ENCODE measurements around the gene MRAP2.
"Not testable (repeated sequence)": the region's sequence is repeated elsewhere in the genome, so short reads cannot be mapped to it uniquely, and the experiment has no call there.

The MRAP2 gene

DNA sequence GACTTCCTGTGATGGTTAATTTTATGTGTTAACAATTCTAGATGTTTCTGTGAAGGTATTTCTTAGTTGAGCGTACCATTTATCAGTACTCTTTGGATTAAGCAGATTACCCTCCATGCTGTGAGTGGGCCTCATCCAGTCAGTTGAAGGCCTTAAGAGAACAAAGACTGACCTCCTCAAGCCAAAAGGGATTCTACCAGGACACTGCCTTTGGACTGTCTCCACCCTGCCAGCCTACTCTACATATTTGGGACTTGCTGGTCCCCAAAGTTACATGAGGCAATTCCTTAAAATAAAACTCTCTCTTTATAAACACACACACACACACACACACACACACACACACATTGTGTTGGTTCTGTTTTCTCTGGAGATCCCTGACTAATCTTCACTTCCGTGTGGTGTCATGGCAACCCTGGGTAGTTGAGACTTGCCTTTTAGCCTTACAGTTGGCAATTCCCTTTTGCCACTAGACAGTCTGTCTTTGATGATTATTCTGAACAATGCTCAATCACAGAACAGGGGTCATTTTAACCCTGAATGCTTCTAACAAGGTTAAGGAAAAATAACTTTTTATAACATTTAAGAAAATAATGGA, 32.2 kb downstream of the MRAP2 start:
- TF ChIP-seq POLR2A (IDR thresholded peaks at IDR 0.05; ENCODE audit: low read depth, low read length) = no peak
- no peak for TF ChIP-seq SPI1 (IDR thresholded peaks at IDR 0.05; ENCODE audit: low read depth, low read length)
- no peak for TF ChIP-seq TAF1 (IDR thresholded peaks at IDR 0.05; ENCODE audit: low read depth, low read length)
- no peak for TF ChIP-seq PAX5 (IDR thresholded peaks at IDR 0.05; ENCODE audit: insufficient read depth, low read length, severe bottlenecking)
- no peak for TF ChIP-seq POLR2AphosphoS5 (IDR thresholded peaks at IDR 0.05; ENCODE audit: low read depth, low read length)
- DNase-seq (ENCODE audit: insufficient read length, low spot score) = no peak
- no peak for FAIRE-seq

DNA sequence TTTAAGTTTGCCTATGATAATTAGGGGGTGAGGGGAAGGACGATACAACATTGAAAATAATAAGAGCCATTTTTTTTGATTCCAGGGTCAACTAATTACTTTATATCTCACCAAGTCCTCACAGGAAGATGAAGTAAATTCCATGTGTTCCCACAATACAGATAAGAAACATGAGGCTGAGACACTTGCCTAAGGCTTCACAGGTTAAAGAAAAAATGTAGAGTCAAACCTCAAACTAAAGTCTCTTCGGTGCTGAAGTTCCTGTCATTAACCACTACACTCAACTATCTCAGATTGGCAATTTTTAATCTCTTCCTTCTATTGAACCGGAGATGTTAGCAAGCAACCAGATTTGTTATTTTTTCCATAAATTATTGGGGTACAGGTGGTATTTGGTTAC, 33.0 kb downstream of the MRAP2 start:
- no peak for FAIRE-seq

DNA sequence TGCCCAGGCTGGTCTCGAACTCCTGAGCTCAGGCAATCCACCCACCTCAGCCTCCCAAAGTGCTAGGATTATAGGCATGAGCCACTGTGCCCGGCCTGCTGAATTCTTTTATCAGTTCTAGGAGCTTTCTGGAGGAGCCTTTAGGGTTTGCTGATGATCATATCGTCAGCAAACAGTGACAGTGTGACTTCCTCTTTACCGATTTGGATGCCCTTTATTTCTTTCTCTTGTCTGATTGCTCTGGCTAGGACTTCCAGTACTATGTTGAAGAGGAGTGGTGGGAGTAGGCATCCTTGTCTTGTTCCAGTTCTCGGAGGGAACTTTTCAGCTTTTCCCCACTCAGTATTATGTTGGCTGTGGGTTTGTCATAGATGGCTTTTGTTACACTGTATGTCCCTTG, 35.3 kb downstream of the MRAP2 start:
- not testable (repeated sequence) for FAIRE-seq; DNase-seq (ENCODE audit: insufficient read length, low spot score)

More for the DNA sequence above, 33.0 kb downstream of the MRAP2 start:
- no peak for DNase-seq (ENCODE audit: insufficient read length, low spot score)
- TF ChIP-seq POLR2AphosphoS5 (IDR thresholded peaks at IDR 0.05; ENCODE audit: low read depth, low read length) (no peak), PAX5 (IDR thresholded peaks at IDR 0.05; ENCODE audit: insufficient read depth, low read length, severe bottlenecking) (no peak)

DNA sequence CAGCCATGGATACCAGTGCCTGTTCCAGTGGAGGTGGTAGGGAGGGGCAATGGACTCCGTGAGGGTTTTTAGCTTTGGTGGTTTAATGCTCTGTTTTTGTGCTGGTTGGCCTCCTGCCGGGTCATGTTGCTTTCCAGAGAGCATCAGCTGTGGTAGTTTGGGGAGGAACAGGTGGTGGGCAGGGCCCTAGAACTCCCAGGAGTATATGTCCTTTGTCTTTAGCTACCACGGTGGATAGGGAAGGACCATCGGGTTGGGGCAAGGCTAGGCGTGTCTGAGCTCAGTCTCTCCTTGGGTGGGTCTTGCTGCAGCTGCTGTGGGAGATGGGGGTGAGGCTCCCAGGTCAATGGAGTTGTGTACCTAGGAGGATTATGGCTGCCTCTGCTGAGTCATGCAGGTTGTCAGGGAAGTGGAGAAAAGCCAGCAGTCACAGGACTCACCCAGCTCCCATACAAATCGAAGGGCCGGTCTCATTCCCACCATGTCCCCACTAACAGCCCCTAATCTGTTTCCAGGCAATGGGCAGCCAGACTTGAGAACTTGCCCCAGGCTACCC, 38.9 kb downstream of the MRAP2 start:
- DNase-seq (ENCODE audit: insufficient read length, low spot score) (no peak), FAIRE-seq (no peak)
- no peak for TF ChIP-seq PAX5 (IDR thresholded peaks at IDR 0.05; ENCODE audit: insufficient read depth, low read length, severe bottlenecking)
- TF ChIP-seq POU2F2 (IDR thresholded peaks at IDR 0.05; ENCODE audit: low read depth, low read length) = no peak
- no peak for TF ChIP-seq TAF1 (IDR thresholded peaks at IDR 0.05; ENCODE audit: low read depth, low read length)
- TF ChIP-seq POLR2AphosphoS5 (IDR thresholded peaks at IDR 0.05; ENCODE audit: low read depth, low read length) = no peak
- no peak for TF ChIP-seq POLR2A (IDR thresholded peaks at IDR 0.05; ENCODE audit: low read depth, low read length)

DNA sequence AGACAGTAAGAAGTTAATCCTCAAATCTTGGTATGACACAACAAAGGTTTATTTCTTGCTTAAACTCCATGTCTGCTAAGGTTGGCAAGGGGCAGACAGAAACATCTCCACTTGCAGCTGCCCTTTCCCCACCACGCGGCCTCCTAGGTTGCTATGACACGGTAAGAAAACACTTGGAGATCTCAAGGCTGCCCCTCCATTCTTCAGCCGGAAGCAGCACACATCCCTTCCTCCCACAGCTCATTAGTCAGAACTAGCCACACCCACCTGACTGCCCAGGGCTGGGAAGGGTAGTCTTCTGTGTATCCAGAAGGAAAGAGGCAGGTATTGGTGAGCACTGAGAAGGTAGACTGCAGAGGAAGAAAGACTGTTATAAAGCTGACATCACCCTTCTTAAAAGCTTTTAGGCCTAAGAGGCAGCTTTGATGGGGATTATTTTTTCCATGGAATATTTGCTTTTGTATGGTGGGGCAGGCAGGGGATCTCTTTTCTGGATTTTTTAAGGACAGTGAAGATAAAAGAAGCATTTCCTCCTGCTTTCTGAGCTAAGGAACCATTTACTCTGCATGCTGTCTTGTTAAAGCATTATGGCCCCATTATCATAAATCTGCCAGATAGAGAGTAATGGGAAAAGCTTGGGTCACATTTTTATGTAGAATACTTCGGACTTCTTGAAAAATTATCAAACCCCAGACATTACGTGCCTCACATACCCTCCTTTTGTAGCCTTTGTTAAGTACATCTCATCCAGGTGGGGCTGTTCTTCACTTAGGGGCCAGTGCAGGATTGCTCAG, 41.6 kb downstream of the MRAP2 start:
- FAIRE-seq = no peak
- DNase-seq (ENCODE audit: insufficient read length, low spot score) = no peak
- TF ChIP-seq POLR2A (IDR thresholded peaks at IDR 0.05; ENCODE audit: low read depth, low read length) (no peak), SPI1 (IDR thresholded peaks at IDR 0.05; ENCODE audit: low read depth, low read length) (no peak), TAF1 (IDR thresholded peaks at IDR 0.05; ENCODE audit: low read depth, low read length) (no peak), PAX5 (IDR thresholded peaks at IDR 0.05; ENCODE audit: insufficient read depth, low read length, severe bottlenecking) (no peak), POLR2AphosphoS5 (IDR thresholded peaks at IDR 0.05; ENCODE audit: low read depth, low read length) (no peak), POU2F2 (IDR thresholded peaks at IDR 0.05; ENCODE audit: low read depth, low read length) (no peak)

DNA sequence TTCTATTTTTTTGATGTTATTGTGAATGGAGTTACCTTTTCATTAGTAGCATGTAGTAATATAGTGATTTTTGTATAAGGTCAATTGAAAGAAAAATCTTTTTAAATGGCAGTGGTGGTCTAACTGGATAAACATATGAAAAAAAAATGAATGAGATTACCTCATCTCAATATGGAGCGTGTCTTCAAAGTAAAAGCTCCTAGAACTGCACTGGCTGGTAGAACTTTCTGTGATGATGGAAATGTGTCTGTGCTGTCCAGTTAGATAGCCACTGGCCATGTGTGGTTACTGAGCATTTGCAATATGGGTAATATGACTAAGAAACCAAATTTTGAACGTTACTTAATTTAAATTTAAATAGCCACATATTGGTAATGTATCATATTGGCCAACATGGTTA, 44.1 kb downstream of the MRAP2 start:
- no peak for TF ChIP-seq TAF1 (IDR thresholded peaks at IDR 0.05; ENCODE audit: low read depth, low read length)
- TF ChIP-seq SPI1 (IDR thresholded peaks at IDR 0.05; ENCODE audit: low read depth, low read length) = no peak
- no peak for TF ChIP-seq POLR2A (IDR thresholded peaks at IDR 0.05; ENCODE audit: low read depth, low read length)
- no peak for TF ChIP-seq POLR2AphosphoS5 (IDR thresholded peaks at IDR 0.05; ENCODE audit: low read depth, low read length)
- TF ChIP-seq POU2F2 (IDR thresholded peaks at IDR 0.05; ENCODE audit: low read depth, low read length) = no peak
- TF ChIP-seq PAX5 (IDR thresholded peaks at IDR 0.05; ENCODE audit: insufficient read depth, low read length, severe bottlenecking) = no peak
- no peak for DNase-seq (ENCODE audit: insufficient read length, low spot score)
- FAIRE-seq = no peak

DNA sequence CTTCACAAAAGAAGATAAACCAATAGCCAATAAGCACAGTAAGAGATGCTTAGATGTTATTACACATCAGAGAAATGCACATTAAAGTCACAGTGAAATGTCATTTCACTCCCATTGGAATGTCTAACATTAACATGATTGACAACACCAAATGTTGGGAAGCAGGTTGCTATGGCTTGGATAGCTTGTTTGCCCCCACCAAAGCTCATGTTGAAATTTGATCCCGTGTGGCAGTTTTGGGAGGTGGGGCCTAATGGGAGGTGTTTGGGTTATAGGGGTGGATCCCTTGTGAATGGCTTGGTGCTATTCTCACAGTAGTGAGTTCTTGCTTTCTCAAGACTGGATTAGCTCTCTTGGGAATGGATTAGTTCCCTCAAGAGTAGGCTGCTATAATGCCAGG, 44.8 kb downstream of the MRAP2 start:
- TF ChIP-seq POLR2A (IDR thresholded peaks at IDR 0.05; ENCODE audit: low read depth, low read length) (no peak), PAX5 (IDR thresholded peaks at IDR 0.05; ENCODE audit: insufficient read depth, low read length, severe bottlenecking) (no peak), TAF1 (IDR thresholded peaks at IDR 0.05; ENCODE audit: low read depth, low read length) (no peak), POU2F2 (IDR thresholded peaks at IDR 0.05; ENCODE audit: low read depth, low read length) (no peak), POLR2AphosphoS5 (IDR thresholded peaks at IDR 0.05; ENCODE audit: low read depth, low read length) (no peak), SPI1 (IDR thresholded peaks at IDR 0.05; ENCODE audit: low read depth, low read length) (no peak)
- DNase-seq (ENCODE audit: insufficient read length, low spot score) (no peak), FAIRE-seq (no peak)

DNA sequence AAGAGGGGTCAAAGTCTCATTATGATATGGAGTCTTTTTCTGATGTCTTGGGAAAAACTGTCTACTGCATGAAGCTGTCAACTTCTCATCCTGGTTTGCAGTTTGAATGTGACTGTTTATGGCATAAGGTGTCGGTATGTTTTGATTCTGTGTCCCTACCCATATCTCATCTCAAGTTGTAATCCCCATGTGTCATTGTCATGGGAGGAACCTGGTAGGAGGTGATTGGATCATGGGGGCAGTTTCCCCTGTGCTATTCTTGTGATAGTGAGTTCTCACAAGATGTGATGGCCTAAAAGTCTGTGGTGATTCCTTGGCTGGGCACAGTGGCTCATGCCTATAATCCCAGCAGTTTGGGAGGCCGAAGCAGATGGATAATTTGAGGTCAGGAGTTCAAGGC, 47.6 kb downstream of the MRAP2 start:
- DNase-seq (ENCODE audit: insufficient read length, low spot score) = no peak
- no peak for TF ChIP-seq SPI1 (IDR thresholded peaks at IDR 0.05; ENCODE audit: low read depth, low read length)
- FAIRE-seq = no peak

DNA sequence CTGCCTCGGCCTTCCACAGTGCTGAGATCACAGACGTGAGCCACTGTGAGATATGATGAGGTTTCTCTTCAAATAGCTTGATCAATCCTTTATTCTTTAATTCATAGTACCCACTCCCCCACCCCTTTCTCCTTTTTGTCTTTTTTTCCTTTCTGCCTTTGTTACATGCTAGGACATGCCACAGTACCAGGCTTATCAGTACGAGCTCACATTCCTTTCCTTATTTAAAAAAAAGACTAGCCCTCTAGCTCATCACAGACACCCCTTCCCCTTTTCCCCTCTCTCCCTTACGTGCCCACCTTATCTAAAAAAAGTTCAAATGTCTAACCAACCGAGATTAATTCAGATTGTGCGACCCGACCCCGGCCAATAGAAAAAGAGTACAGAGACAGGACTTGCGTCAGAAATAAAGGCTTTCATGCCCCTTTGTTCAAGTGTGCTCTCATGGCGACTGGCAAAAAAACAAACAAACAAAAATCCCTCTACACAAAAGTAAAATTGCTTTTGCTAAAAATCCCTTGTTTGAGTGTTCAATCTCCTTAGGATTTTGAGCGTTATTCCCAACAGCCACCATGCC, 49.2 kb downstream of the MRAP2 start:
- DNase-seq (ENCODE audit: insufficient read length, low spot score) = no peak
- no peak for TF ChIP-seq SPI1 (IDR thresholded peaks at IDR 0.05; ENCODE audit: low read depth, low read length)
- no peak for TF ChIP-seq TAF1 (IDR thresholded peaks at IDR 0.05; ENCODE audit: low read depth, low read length)
- TF ChIP-seq POLR2A (IDR thresholded peaks at IDR 0.05; ENCODE audit: low read depth, low read length) = no peak
- TF ChIP-seq POU2F2 (IDR thresholded peaks at IDR 0.05; ENCODE audit: low read depth, low read length) = no peak
- no peak for TF ChIP-seq POLR2AphosphoS5 (IDR thresholded peaks at IDR 0.05; ENCODE audit: low read depth, low read length)
- TF ChIP-seq PAX5 (IDR thresholded peaks at IDR 0.05; ENCODE audit: insufficient read depth, low read length, severe bottlenecking) = no peak
- no peak for FAIRE-seq

DNA sequence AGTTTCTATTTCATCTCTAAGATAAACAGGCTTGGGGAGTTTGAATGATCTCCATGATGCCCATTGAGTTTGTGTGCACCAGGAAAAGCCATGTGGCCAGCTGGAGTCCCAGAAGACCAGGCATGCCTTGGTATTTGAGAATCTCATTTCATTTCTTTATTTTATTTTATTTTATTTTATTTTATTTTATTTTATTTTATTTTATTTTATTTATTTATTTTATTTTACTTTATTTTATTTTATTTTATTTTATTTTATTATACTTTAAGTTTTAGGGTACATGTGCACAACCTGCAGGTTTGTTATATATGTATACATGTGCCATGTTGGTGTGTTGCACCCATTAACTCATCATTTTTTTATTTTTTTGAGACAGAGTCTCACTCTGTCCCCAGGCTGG, 51.1 kb downstream of the MRAP2 start:
- DNase-seq (ENCODE audit: insufficient read length, low spot score); FAIRE-seq: not testable (repeated sequence)
